AG20443 (cell line): ENCODE measurements around the gene CD3E.

Experiments
- DNase-seq: peaks from one replicate; pipeline ENCODE4 v3.0.0; 2012; ENCODE audit warnings: low spot score, mixed read lengths

The CD3E gene

DNA sequence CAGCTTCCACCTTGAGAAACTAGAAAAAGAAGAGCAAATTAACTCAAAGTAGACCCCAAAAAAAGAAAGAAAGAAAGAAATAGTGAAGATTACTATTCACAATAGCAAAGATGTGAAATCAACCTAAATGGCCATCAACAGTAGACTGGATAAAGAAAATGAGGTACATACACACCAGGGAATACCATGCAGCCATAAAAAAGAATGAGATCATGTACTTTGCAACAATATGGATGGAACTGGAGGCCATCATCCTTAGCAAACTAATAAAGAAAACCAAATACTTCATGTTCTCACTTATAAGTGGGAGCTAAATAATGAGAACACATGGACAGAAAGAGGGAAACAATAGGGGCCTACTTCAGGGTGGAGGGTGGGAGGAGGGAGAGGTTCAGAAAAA lies 24.2 kb downstream of the CD3E start:
- no peak for DNase-seq

DNA sequence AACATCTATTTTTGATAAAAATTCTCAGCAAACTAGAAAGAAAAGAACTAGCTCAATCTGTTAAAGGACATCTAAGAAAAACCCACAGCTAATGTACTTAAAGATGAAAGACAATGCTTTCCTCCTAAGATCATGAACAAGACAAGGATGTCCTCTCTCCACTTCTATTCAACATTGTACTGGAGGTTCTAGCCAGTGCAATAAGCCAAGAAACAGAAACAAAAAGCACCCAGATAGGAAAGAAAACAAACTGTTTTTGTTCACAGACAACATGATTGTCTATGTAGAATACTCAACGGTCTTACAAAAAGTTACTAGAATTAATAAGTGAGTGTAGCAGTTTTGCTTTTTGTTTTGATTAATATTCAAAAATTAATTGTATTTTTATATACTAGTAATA lies 30.2 kb downstream of the CD3E start:
- no peak for DNase-seq

DNA sequence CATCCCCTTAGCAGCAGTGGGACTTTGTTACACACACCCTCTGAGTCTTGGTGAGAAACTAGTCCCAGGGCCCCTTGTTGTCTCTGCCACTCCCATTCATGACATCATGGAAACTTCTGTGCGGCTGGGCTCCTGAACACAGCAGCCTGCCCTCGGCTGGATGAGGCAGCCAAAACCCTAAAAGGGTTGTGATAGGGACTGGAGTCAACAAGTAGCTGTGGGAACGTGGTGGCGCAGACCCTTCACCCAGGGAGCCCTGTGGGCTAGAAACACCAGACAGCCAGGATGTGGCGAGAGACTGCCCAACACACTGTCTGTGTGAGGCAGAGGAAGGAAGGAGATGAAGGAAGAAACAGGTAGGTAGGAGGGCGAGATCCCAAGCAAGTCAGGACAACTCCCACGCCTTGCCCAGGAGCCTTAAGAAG lies 34.1 kb downstream of the CD3E start:
- no peak for DNase-seq

DNA sequence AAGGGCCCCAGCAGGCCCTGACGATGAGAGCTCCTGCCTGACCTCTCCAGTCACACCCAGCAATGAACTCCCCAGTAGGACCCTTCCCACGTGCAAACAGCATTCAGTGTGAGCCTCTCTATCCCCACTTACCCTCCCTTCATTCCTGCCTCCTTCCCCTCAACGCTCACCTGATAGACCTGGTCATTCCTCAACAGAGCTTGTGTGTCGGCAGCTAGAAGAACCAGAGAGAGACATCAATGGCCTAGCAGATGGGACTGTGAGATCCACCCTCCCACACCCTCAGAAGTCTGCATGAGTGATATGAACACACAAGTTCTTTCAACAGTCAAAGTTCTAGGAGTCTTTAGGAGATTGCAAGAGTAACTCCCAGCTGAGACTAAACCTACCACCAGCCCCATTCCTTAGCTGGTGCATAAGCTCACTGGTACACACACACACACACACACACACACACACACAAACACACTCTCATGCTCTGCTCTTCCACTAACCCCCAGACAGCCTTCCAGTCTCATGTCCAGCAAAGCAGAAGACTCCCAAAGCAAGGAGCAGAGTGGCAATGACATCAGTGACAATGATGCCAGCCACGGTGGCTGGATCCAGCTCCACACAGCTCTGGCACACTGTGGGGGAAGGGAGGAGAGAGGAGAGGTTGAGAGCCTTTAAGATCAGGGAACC lies 34.9 kb downstream of the CD3E start:
- no peak for DNase-seq

DNA sequence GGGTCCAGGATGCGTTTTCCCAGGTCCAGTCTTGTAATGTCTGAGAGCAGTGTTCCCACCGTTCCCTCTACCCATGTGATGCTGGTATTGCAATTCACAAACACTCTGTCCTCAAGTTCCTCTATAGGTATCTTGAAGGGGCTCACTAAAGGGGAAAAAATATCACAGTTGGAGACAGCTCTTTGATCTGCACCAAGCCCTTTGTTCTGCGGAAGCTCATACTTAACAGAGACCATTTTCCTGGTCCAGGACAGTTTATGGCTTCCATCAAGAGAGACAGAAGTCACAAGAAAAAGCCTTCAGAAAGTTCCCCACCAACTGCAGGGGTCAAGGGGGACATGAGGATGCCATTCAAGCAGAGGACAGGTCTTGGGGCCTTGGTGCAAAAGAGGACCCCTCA lies 35.9 kb downstream of the CD3E start:
- no peak for DNase-seq

DNA sequence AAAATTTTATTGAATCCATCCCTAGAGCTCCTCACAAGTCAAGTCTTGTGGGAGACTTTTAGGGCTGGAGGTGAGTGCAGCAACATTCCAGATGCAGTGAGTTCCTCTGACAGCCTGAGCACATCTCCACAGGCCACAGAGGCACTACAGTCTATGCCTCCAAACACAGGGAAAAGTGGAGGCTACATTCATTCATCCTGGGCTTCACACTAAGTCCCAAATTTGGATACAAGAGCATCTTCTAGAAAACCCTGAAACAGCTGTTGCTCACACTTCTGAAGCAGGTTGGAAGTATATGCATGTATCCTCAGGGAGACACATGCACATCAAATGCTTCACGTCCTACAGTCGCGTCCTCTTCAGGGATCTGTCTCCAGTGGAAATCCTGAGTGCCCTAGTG lies 36.7 kb downstream of the CD3E start:
- no peak for DNase-seq

DNA sequence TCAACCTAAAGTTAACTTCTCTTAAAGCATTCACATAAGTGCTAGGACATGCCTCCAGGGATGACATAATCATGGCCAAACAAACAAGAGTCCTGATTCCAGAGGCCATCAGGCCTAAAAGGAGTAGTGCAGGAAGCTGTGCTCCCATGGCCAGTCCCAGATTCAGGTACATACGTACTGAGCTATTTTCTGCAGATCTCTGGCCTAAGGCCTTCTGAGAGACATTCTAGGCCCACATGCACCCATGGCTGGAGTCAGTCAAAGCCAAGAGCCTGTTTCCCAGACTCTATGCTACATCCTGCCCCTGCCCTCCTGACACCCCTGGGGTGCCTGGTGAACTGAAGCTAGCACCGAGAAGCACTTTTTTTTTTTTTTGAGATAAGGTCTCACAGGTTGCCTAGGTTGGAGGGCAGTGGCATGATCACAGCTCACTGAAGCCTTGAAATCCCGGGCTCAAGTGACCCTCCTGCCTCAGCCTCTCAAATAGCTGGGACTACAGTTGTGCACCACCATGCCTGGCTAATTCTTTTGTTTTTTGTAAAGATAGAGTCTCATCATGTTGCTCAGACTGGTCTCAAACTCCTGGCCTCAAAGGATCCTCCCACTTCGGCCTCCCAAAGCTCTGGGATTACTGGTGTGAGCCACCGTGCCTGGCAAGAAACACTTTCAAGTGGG lies 37.4 kb downstream of the CD3E start:
- DNase-seq = no peak

DNA sequence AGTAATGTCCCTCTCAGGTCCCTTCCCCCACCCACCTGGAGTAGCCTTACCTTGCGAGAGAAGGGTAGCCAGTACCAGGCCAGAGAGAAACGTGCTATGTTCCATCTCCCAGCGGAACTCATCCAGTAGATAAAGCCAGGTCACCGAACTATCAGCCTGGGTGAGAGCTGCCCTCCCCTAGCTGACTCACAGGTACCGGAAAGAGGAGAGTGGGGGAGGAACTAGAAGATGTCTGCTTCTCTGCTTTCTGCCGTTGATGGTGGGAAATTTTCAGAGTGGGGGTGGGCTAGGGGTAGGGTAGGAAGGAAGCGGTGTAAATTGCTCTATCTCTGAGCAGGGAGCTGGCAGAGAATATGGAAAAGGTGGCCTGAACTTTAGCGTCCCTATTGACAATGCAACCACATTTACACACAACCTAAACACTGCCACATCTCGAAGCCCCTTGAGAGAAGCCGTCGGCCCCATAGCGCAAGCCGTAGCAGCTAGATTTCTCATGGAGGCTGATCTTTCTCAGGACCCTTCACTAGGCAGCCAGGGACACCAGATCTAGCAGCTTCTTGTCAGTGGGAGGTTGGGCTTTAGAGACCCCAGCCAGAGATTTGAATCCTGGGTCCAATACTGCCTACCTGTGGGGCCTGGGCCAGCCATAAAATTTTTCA lies 38.1 kb downstream of the CD3E start, which contains the start of gene CD3D:
CD3D (minus strand) TSS at position 203 of the 659 bp plus-strand sequence; CDS start at position 105, 98 bp downstream.
- DNase-seq = no peak

DNA sequence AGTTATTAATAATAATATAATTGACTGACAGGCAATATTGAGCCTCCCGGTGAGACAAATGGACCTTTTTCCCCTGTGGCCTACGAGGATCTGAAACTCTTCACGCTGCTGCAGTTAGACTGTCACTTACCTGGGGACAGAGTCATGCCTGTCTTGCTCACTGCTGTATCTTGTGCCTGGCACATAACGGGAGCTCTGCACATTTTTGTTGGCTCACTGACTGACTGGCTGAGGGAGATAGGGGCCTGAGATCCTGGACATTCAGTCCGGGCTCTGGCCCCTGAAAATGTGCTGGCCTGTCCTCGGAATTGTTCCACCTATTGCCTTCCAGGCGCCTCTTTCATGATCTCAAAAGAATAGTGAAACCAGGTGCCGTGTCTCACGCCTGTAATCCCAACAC lies 38.7 kb downstream of the CD3E start:
- DNase-seq = no peak

DNA sequence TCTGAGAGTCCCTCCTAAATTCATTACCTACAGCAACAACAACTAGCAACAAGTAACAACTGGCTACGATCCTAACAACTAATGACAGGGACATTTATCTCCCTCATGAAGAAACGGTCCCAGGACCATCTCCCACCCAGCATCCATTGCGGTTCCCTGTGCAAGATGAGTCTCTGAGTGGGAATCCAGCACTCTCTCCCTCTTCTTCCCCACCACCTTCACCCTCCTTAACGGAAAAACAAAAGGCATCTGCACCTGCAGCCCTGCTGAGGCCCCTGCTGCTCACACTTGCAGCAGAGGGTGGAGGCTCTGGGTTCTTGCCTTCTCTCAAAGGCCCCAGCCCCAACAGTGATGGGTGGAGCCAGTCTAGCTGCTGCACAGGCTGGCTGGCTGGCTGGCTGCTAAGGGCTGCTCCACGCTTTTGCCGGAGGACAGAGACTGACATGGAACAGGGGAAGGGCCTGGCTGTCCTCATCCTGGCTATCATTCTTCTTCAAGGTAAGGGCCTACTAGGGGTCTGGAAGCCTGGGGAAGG lies 39.5 kb downstream of the CD3E start, which contains the start of gene CD3G:
CD3G (plus strand) TSS at position 364 of the 535 bp plus-strand sequence; CDS start at position 444, 80 bp downstream.
- no peak for DNase-seq

DNA sequence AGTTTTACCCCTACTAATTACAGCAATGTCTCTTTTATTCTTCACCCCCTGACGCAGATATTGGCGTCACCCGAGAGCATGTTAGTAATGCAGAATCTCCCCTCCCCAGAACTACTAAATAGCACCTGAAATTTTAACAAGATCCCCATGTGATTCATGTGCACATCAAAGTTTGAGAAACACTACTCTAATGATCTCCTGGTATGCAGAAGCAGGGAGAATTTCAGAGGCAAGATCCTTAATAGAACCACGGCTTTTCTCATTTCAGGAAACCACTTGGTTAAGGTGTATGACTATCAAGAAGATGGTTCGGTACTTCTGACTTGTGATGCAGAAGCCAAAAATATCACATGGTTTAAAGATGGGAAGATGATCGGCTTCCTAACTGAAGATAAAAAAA lies 44.9 kb downstream of the CD3E start:
- no peak for DNase-seq

DNA sequence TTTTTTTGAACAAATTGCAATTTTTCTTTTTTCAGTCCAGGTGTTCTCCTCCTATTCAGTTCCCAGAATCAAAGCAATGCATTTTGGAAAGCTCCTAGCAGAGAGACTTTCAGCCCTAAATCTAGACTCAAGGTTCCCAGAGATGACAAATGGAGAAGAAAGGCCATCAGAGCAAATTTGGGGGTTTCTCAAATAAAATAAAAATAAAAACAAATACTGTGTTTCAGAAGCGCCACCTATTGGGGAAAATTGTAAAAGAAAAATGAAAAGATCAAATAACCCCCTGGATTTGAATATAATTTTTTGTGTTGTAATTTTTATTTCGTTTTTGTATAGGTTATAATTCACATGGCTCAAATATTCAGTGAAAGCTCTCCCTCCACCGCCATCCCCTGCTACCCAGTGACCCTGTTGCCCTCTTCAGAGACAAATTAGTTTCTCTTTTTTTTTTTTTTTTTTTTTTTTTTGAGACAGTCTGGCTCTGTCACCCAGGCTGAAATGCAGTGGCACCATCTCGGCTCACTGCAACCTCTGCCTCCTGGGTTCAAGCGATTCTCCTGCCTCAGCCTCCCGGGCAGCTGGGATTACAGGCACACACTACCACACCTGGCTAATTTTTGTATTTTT lies 48.7 kb downstream of the CD3E start:
- no peak for DNase-seq

DNA sequence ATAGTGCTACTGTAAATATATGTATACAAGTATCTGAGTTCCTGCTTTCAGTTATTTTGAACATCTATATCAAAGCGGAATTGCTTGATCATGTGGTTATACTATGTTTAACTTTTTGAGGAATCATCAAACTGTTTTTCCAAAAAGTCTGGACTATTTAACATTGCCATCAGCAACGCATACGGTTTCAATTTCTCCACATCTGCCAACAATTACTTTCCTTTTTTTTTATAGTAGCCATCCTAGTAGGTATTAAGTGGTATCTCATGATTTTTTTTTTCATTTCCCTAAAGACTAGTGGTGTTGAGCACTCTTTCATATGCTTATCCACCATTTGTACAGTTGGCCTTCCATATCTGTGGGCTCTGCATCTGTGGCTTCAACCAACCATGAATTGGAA lies 53.5 kb downstream of the CD3E start:
- no peak for DNase-seq

DNA sequence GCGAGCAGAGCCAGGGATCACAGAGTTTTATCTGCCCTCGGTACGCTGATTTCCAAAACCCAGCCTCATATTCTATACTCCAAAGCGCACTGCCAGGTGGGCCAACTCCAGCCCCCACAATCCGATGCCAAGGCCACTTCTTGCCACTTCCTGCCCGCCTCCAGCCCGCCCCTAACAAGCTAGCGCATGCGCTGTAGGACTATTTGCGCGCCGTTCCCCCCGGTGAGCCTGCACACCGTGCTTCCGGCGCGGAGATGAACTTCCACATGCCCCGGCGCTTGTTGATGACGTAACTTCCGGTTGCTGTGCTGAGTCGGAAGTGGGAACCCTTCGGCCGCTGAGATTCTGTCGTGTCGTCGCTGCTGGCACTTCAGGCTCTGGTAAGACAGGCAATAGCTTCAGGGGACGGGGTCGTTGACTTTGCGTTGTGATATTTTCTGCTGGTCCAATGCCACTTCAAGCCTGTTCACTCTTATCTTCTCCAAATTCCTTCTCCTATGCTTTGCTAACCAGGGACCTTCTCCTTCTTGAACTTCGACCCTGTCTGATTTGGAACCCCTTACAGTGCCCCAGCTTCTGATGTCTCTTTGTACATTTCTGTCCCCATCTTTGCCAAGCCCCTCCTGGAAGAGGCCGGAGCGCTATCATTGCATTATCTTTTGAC lies 54.9 kb downstream of the CD3E start, which contains the start of gene UBE4A:
UBE4A (plus strand) TSS at position 306 of the 664 bp plus-strand sequence. CDS start 5,481 bp downstream, outside the sequence.
- DNase-seq = peak; percentile 94

DNA sequence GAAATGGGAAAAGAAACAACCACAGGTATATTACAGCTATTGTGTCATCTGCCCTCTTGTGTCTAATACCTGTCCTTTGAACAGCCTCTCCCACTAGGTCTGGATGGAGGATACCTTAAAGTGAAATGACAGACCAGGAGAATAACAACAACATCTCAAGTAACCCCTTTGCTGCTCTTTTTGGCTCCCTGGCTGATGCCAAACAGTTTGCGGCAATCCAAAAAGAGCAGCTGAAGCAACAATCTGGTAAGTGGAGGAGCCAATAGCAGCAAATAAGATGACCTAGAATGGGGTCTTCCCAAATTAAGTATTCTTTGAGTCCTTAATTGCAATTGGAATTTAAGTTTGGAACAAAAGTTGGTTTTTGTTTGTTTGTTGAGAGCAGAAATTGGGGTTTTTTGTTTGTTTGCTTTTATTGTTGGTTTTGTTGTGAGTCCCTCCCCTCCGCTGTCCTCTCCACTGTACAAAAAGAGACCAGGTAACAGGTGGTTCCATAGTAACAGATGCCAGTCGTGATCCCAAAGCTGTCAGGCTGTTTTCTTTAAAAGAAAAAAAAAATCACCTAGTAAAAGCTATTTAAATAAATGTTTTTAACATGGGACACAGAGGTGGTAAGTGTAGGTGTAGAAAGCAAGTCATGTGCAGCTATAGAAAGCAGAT lies 60.6 kb downstream of the CD3E start:
- DNase-seq = no peak
